Activated gamma-delta T cell (primary cell): ENCODE measurements around the gene DPEP3.

Source experiments
- DNase-seq: peaks from one replicate; lab custom pipeline; 2025; lab: John Stamatoyannopoulos, UW

Gene DPEP3

GRCh38 chr16:67930191-67930590 lies 50.1 kb downstream of the DPEP3 start:
- DNase-seq: no peak

- DNase-seq: no peak
Observed at GRCh38 chr16:67928561-67929364, 51.5 kb downstream of the DPEP3 start.

- no peak for DNase-seq
Observed at GRCh38 chr16:67928147-67928546, 52.2 kb downstream of the DPEP3 start.

- DNase-seq: no peak
Observed at GRCh38 chr16:67927131-67927941, 53.0 kb downstream of the DPEP3 start.

GRCh38 chr16:67926181-67926750 lies 54.0 kb downstream of the DPEP3 start:
- DNase-seq: no peak
